Measurements from ENCODE around the gene BACE2.

- no peak for TF ChIP-seq CTCF (IDR thresholded peaks at IDR 0.05; ENCODE audit: poor library complexity, severe bottlenecking)
- TF ChIP-seq MXI1 (conservative IDR thresholded peaks at IDR 0.05; ENCODE audit: poor library complexity, severe bottlenecking): no peak
- TF ChIP-seq RAD21 (conservative IDR thresholded peaks at IDR 0.05): no peak
- TF ChIP-seq EZH2 (IDR thresholded peaks at IDR 0.05; ENCODE audit: borderline replicate concordance, insufficient read depth, low read length, poor library complexity, severe bottlenecking): no peak
- no peak for TF ChIP-seq REST (IDR thresholded peaks at IDR 0.05; ENCODE audit: borderline replicate concordance)
- no peak for TF ChIP-seq TAF1 (IDR thresholded peaks at IDR 0.05; ENCODE audit: low read depth)
- TF ChIP-seq EP300 (conservative IDR thresholded peaks at IDR 0.05; ENCODE audit: poor library complexity, severe bottlenecking): no peak
These were observed 154.0 kb downstream of the BACE2 start for GRCh38 chr21:41321908-41322495.
